Heart left ventricle (tissue), 16 donors: ENCODE measurements around the gene VSTM2L. TPM values are rescaled to one million over a fixed set of nuclear protein-coding genes. Genes with fewer than 3 reads are reported as not detected.

ENCODE experiments used
- ATAC-seq, 4 donors: fragments of 200-7000 bp; cut with Tn5 transposase; one replicate each; pipeline ENCODE4 v1.9.1; 2020 to 2022; ENCODE audit warnings: moderate library complexity in 4 of 4, mild to moderate bottlenecking in 3 of 4, moderate number of reproducible peaks in 1 of 4
- DNase-seq, 5 donors: peaks; one replicate each; pipeline ENCODE4 v3.0.0-alpha.2; 2020
- H3K27ac ChIP-seq, 12 donors: fragments of 200-600 bp; sonication (generic) in 4 of 12; one replicate each; pipeline versions ENCODE4 v1.5.0 to v1.8.0; 2016 to 2022; ENCODE audit warnings: mild to moderate bottlenecking in 2 of 12
- H3K27me3 ChIP-seq, 9 donors: fragments of 200-600 bp; sonication (generic) in 2 of 9; one replicate each; pipeline versions ENCODE4 v1.5.1 to v1.8.0; 2016 to 2022; ENCODE audit warnings: mild to moderate bottlenecking in 3 of 9
- H3K36me3 ChIP-seq, 9 donors: fragments of 200-600 bp; sonication (generic) in 2 of 9; one replicate each; pipeline versions ENCODE4 v1.5.0 to v1.8.0; 2018 to 2022; ENCODE audit warnings: mild to moderate bottlenecking in 2 of 9
- H3K4me1 ChIP-seq, 12 donors: fragments of 200-600 bp; sonication (generic) in 4 of 12; one replicate each; pipeline versions ENCODE4 v1.5.0 to v1.8.0; 2016 to 2022; ENCODE audit warnings: mild to moderate bottlenecking in 3 of 12
- H3K4me3 ChIP-seq, 12 donors: fragments of 200-600 bp; sonication (generic) in 4 of 12; one replicate each; pipeline versions ENCODE4 v1.5.0 to v1.8.0; 2017 to 2022; ENCODE audit warnings: mild to moderate bottlenecking in 9 of 12, moderate library complexity in 4 of 12
- H3K9me3 ChIP-seq, 12 donors: fragments of 200-600 bp; sonication (generic) in 4 of 12; one replicate each; pipeline versions ENCODE4 v1.5.0 to v1.8.0; 2016 to 2022; ENCODE audit warnings: mild to moderate bottlenecking in 1 of 12
- CTCF ChIP-seq, 12 donors: fragments of 200-600 bp; sonication (generic) in 4 of 12; IDR thresholded peaks; one replicate each; pipeline versions ENCODE4 v1.5.0 to v1.8.0; 2018 to 2022; ENCODE audit warnings: antibody characterized with exemption in 12 of 12, mild to moderate bottlenecking in 5 of 12
- POLR2A ChIP-seq, 2 donors: fragments of 450-650 bp; IDR thresholded peaks; one replicate each; pipeline ENCODE4 v1.6.1; 2017; ENCODE audit warnings: antibody characterized with exemption in 2 of 2, mild to moderate bottlenecking in 2 of 2, moderate library complexity in 2 of 2
- WGBS, 4 donors: extraction: QIAGEN DNeasy Blood & Tissue Kit in 2 of 4; methylation state at CpG; one replicate each; pipeline versions ENCODE4 v1.1.5 to v1.1.7; 2013 to 2018; 5-methylcytosine and 5-hydroxymethylcytosine counted together
- intact Hi-C, 10 donors: fragments of 100-400 bp; cut with DNase I; formaldehyde crosslinking; loops; one replicate each; pipeline versions ENCODE4 v1.11.1 to v1.14.2; 2022
- polyA plus RNA-seq, 2 donors: library from polyadenylated mRNA; stranded (reverse); fragments of 200-250 nt; gene quantifications; one replicate each; pipeline ENCODE4 v1.2.3, GENCODE V29; 2013
- total RNA-seq, 9 donors: library from RNA; depleted of rRNA in 2 of 9; stranded (reverse); fragments of >200 nt in 2 of 9; fragmentation: NEBNext Ultra II Directional in 3 of 9; extraction: Animal tissue kit (Norgen Biotek cat#: 25700) in 3 of 9; gene quantifications; one replicate each; pipeline versions ENCODE4 v1.1.0 to v1.2.4, GENCODE V29; 2016 to 2023
- donor health status: ischemic (EF 13 %, LVEDD 7.1; RV severe dilation, severe dysfunction).
- donor health status: healthy with polysubstance abuse.
- donor health status: DM: no; HTN: yes; CAD: no.
- donor health status: DM: no; HTN: no; CAD: no.
- donor health status: ischemic (EF 25% LVEDD 6.9; RV normal size, moderate dysfunction).
- donor health status: ischemic (EF 25% LVEDD 5.7; RV mildly dilated, moderate dysfunction).
- donor health status: healthy.
- donor health status: DM: yes; HTN: yes; CAD: no.
- donor health status: ischemic (EF 35%, LVEDD 5.7; RV mildly dilated, moderate dysfunction).
- donor health status: nonischemic (EF 11% LVEDD 7.7; RV severe dilation, severe dysfunction).
- donor health status: DM: yes; HTN: yes; CAD: no.
- donor health status: PGD.
- donor health status: ischemic (EF 29% LVEDD 5.4; RV normal size, mild dysfunction).
- donor health status: nonischemic (EF 23%, LVEDD 6.1; RV moderate dilation, normal function).

VSTM2L gene
- total and polyA plus RNA-seq, 11 donors: 3.7 to 49.5 (median 17.4) TPM

DNA sequence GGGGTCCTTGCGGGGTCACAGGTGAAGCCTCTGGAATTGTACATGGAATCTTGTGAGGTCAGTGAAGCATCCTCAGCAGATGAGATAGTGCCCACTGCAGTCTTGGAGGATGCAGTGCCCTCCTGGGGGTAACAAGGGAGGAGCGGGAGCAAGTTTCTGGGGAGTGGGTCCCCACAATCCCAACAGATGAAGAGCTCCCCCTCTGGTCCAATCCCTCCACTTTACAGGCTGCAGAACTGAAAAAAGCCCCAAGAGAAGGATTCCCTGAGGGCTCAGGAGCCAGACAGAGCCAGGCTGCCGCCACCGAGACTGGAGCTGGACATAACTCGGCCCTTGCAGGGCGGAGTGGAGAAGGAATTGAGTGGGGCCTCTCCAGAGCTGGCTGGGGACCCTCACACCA lies 77.9 kb downstream of the VSTM2L start:
- no peak for DNase-seq
- H3K4me1 ChIP-seq: peaks cover 0 to 18% (median 8%) of the 10 kb centered on the region in 12 donors
- intact Hi-C loops: no loop called here

DNA sequence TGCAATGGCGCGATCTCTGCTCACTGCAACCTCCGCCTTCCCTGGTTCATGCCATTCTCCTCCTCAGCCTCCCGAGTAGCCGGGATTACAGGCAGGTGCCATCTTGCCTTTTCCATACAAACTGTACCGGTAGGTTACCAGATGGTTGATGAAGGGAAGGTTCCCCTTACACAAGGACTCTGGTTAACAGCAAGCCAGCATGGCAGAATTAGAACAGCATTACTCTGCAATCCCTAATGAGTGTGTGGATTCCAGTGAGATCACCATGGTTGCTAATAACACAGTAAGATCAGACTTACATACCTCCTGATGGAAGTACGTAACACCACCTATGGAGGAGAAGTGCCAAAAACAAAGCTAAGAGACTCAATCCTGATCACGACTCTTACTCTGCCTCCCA lies 78.6 kb downstream of the VSTM2L start:
- Histone ChIP-seq H3K27me3 (no peaks in the 10 kb centered on the region), H3K36me3 (peaks cover 0 to 26% (median 11%) of the 10 kb centered on the region in 9 donors), H3K4me3 (no peak overlapping the region), H3K27ac (no peak overlapping the region), H3K9me3 (no peaks in the 10 kb centered on the region), H3K4me1 (peaks cover 0 to 25% (median 12%) of the 10 kb centered on the region in 12 donors)
- ATAC-seq (no peak), DNase-seq (no peak)
- WGBS, 4 donors: 95 to 99% (median 97%) methylated on average over 8 of the region's 8 CpGs
- intact Hi-C loops: no loop called here
- no peak for TF ChIP-seq POLR2A (IDR thresholded peaks at IDR 0.05)
- TF ChIP-seq CTCF (IDR thresholded peaks at IDR 0.05): no peak

More for the DNA sequence above, 77.9 kb downstream of the VSTM2L start:
- WGBS, 4 donors: 92 to 95% (median 94%) methylated on average over 5 to 6 of the region's 6 CpGs
- TF ChIP-seq CTCF (IDR thresholded peaks at IDR 0.05) (no peak), POLR2A (IDR thresholded peaks at IDR 0.05) (no peak)
- Histone ChIP-seq H3K27me3 (no peaks in the 10 kb centered on the region), H3K27ac (no peak overlapping the region), H3K9me3 (no peaks in the 10 kb centered on the region), H3K4me3 (no peak overlapping the region), H3K36me3 (peaks cover 0 to 24% (median 11%) of the 10 kb centered on the region in 9 donors)
- ATAC-seq: no peak

GRCh38 chr20:37983286-37983685 lies 80.4 kb downstream of the VSTM2L start:
- no peak for TF ChIP-seq CTCF (IDR thresholded peaks at IDR 0.05)
- TF ChIP-seq POLR2A (IDR thresholded peaks at IDR 0.05): no peak
- H3K9me3 ChIP-seq: no peaks in the 10 kb centered on the region
- no peak for DNase-seq
- H3K27ac ChIP-seq: peak overlapping the region in 3 of 12 donors; percentile 84 to 89 (median 87)
- ATAC-seq: no peak
- peaks cover 0 to 33% (median 11%) of the 10 kb centered on the region in 9 donors for H3K36me3 ChIP-seq
- WGBS, 4 donors: 92 to 94% (median 93%) methylated on average over 13 of the region's 13 CpGs
- intact Hi-C loops: no loop called here
- no peak overlapping the region for H3K4me3 ChIP-seq
- no peaks in the 10 kb centered on the region for H3K27me3 ChIP-seq
- peaks cover 0 to 42% (median 26%) of the 10 kb centered on the region in 12 donors for H3K4me1 ChIP-seq

DNA sequence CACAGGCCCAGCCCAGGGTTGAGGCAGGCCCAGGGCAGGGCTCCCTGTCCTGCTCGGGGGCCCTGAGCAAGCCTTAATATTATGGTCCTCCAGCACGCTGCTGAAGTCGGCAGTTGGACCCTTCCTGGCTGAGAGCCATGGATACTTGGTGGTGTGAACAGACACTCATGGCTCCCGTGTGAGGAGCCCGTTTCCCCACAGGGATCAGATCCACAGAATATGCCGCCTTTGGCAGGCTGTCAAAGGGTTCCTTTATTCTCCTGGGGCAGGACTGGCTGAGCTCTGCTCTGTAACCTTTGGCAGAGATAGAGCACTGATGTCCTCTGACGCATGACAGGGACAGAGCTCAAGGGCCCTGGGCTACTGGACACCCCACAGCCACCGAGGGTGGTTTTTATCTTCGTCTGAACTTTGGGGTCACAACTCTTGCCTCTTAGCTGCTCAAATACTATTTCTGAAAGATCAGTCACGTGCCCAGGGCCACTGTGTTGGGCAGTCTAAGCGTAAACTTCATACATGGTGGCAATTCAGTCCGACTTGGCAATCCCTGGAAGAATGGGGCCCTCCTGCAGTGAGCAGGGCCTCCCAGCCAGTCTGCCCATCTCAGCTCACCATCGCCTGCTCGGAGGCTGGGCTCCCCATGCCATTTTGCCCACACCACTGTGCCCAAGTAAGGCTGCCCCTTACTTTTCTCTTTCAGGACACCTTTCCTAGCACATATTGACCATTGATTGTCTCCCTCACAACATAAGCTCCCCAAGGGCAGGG lies 81.3 kb downstream of the VSTM2L start:
- DNase-seq: peak in 4 of 5 donors; percentile 28 to 86 (median 50)
- ATAC-seq: peak; percentile 17 to 84 (median 68)
- WGBS, 4 donors: 46 to 59% (median 55%) methylated on average over 9 to 14 of the region's 14 CpGs
- intact Hi-C loops: no loop called here
- no peak overlapping the region for H3K4me3 ChIP-seq
- H3K4me1 ChIP-seq: peaks cover 0 to 51% (median 33%) of the 10 kb centered on the region in 12 donors
- TF ChIP-seq CTCF (IDR thresholded peaks at IDR 0.05): no peak
- no peak for TF ChIP-seq POLR2A (IDR thresholded peaks at IDR 0.05)
- no peaks in the 10 kb centered on the region for H3K27me3 ChIP-seq
- H3K27ac ChIP-seq: peak overlapping the region in 11 of 12 donors; percentile 44 to 89 (median 57)
- H3K9me3 ChIP-seq: no peaks in the 10 kb centered on the region
- peaks cover 0 to 41% (median 11%) of the 10 kb centered on the region in 9 donors for H3K36me3 ChIP-seq
